ENCODE measurements around the gene CDH12.

DNA sequence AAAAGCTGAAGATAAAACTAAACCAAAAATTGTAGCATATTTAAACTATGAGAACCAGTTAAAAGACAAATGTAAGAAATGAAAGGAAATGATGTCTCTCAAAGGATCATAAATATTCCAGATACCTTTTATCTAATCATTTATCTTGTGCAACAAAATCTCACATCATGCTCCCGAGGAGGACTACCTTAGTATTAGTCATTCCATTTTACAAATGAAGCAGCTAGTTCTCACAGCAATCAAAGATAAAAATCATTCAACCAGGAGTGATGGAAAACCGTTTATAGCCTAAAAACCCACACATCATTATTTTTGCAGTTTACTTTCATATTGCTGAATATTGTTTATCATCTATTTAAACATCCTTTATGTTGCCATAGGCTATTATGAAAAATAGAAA is 190.0 kb downstream of the CDH12 start:
- TF ChIP-seq, protein P1, sequence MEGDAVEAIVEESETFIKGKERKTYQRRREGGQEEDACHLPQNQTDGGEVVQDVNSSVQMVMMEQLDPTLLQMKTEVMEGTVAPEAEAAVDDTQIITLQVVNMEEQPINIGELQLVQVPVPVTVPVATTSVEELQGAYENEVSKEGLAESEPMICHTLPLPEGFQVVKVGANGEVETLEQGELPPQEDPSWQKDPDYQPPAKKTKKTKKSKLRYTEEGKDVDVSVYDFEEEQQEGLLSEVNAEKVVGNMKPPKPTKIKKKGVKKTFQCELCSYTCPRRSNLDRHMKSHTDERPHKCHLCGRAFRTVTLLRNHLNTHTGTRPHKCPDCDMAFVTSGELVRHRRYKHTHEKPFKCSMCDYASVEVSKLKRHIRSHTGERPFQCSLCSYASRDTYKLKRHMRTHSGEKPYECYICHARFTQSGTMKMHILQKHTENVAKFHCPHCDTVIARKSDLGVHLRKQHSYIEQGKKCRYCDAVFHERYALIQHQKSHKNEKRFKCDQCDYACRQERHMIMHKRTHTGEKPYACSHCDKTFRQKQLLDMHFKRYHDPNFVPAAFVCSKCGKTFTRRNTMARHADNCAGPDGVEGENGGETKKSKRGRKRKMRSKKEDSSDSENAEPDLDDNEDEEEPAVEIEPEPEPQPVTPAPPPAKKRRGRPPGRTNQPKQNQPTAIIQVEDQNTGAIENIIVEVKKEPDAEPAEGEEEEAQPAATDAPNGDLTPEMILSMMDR (IDR thresholded peaks at IDR 0.05), result no peak
- TF ChIP-seq EP300 (IDR thresholded peaks at IDR 0.05), result no peak

Measured in ovary (tissue), 3 donors.